Measurements from ENCODE around the gene MMP3.
"Not testable (repeated sequence)": the region's sequence is repeated elsewhere in the genome, so short reads cannot be mapped to it uniquely, and the experiment has no call there.

- TF ChIP-seq, protein P1, sequence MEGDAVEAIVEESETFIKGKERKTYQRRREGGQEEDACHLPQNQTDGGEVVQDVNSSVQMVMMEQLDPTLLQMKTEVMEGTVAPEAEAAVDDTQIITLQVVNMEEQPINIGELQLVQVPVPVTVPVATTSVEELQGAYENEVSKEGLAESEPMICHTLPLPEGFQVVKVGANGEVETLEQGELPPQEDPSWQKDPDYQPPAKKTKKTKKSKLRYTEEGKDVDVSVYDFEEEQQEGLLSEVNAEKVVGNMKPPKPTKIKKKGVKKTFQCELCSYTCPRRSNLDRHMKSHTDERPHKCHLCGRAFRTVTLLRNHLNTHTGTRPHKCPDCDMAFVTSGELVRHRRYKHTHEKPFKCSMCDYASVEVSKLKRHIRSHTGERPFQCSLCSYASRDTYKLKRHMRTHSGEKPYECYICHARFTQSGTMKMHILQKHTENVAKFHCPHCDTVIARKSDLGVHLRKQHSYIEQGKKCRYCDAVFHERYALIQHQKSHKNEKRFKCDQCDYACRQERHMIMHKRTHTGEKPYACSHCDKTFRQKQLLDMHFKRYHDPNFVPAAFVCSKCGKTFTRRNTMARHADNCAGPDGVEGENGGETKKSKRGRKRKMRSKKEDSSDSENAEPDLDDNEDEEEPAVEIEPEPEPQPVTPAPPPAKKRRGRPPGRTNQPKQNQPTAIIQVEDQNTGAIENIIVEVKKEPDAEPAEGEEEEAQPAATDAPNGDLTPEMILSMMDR (IDR thresholded peaks at IDR 0.05 in 8 of 11, conservative IDR thresholded peaks at IDR 0.05 in 3 of 11) = not testable (repeated sequence)
- TF ChIP-seq POLR2A, POLR2AphosphoS5 (IDR thresholded peaks at IDR 0.05): not testable (repeated sequence)
Measured at GRCh38 chr11:102869354-102869964, 26.1 kb upstream of the MMP3 start.

Data from spleen (tissue), 7 donors.